Measurements from ENCODE around the gene SLC9A7. TPM values are rescaled to one million over a fixed set of nuclear protein-coding genes. Genes with fewer than 3 reads are reported as not detected.

Gene SLC9A7
- total and polyA plus RNA-seq, 4 donors, result 2.3 to 13.2 (median 3.1) TPM

- TF ChIP-seq HNF4G (IDR thresholded peaks at IDR 0.05) (no peak), EGR1 (IDR thresholded peaks at IDR 0.05; ENCODE audit: low read depth in 2 of 2) (no peak), ZBTB33 (IDR thresholded peaks at IDR 0.05) (no peak), FOXA2 (IDR thresholded peaks at IDR 0.05) (no peak), MAX (IDR thresholded peaks at IDR 0.05) (no peak), SP1 (IDR thresholded peaks at IDR 0.05) (no peak), FOXA1 (IDR thresholded peaks at IDR 0.05) (no peak), NR2F2 (IDR thresholded peaks at IDR 0.05) (no peak), RAD21 (IDR thresholded peaks at IDR 0.05) (no peak), GABPA (IDR thresholded peaks at IDR 0.05 in 1 of 2, conservative IDR thresholded peaks at IDR 0.05 in 1 of 2) (no peak), TAF1 (conservative IDR thresholded peaks at IDR 0.05) (no peak), HNF4A (conservative IDR thresholded peaks at IDR 0.05) (no peak), REST (IDR thresholded peaks at IDR 0.05) (no peak), YY1 (IDR thresholded peaks at IDR 0.05) (no peak)
- Histone ChIP-seq H3K4me3 (ENCODE audit: low read depth in 1 of 3, low read length in 3 of 3) (no peak overlapping the region), H3K4me1 (ENCODE audit: control insufficient read depth in 4 of 4, insufficient read depth in 4 of 4, low read length in 3 of 4) (peaks cover 0 to 30% (median 16%) of the 10 kb centered on the region in 4 donors), H3K9ac (ENCODE audit: low read depth in 1 of 2, low read length in 2 of 2) (no peak overlapping the region), H3K9me3 (ENCODE audit: control insufficient read depth in 4 of 4, low read length in 3 of 4) (no peaks in the 10 kb centered on the region), H3K27ac (ENCODE audit: low read depth in 1 of 2, low read length in 2 of 2) (no peak overlapping the region), H3K36me3 (ENCODE audit: control insufficient read depth in 4 of 4, insufficient read depth in 3 of 4, low read depth in 1 of 4, low read length in 3 of 4) (no peaks in the 10 kb centered on the region), H3K27me3 (ENCODE audit: control insufficient read depth in 4 of 4, insufficient read depth in 4 of 4, low read length in 3 of 4) (no peaks in the 10 kb centered on the region)
- no peak for DNase-seq (ENCODE audit: low spot score)
- 83% methylated on average over 5 of the region's 5 CpGs for WGBS
Measured at GRCh38 chrX:46572340-46572936, 186.5 kb downstream of the SLC9A7 start.

- 91% methylated on average over 10 of the region's 10 CpGs for WGBS
- no peaks in the 10 kb centered on the region for H3K27me3 ChIP-seq (ENCODE audit: control insufficient read depth in 4 of 4, insufficient read depth in 4 of 4, low read length in 3 of 4)
- no peak overlapping the region for H3K27ac ChIP-seq (ENCODE audit: low read depth in 1 of 2, low read length in 2 of 2)
- H3K9me3 ChIP-seq (ENCODE audit: control insufficient read depth in 4 of 4, low read length in 3 of 4), result no peaks in the 10 kb centered on the region
- H3K36me3 ChIP-seq (ENCODE audit: control insufficient read depth in 4 of 4, insufficient read depth in 3 of 4, low read depth in 1 of 4, low read length in 3 of 4), result no peaks in the 10 kb centered on the region
- DNase-seq (ENCODE audit: low spot score), result no peak
- H3K9ac ChIP-seq (ENCODE audit: low read depth in 1 of 2, low read length in 2 of 2), result no peak overlapping the region
- peaks cover 0 to 24% (median 11%) of the 10 kb centered on the region in 4 donors for H3K4me1 ChIP-seq (ENCODE audit: control insufficient read depth in 4 of 4, insufficient read depth in 4 of 4, low read length in 3 of 4)
- H3K4me3 ChIP-seq (ENCODE audit: low read depth in 1 of 3, low read length in 3 of 3), result no peak overlapping the region
- no peak for TF ChIP-seq SP1 (IDR thresholded peaks at IDR 0.05)
- no peak for TF ChIP-seq RXRA (IDR thresholded peaks at IDR 0.05)
- TF ChIP-seq YY1 (IDR thresholded peaks at IDR 0.05), result no peak
- TF ChIP-seq RAD21 (IDR thresholded peaks at IDR 0.05), result no peak
- TF ChIP-seq GABPA (IDR thresholded peaks at IDR 0.05 in 1 of 2, conservative IDR thresholded peaks at IDR 0.05 in 1 of 2), result no peak
- TF ChIP-seq EGR1 (IDR thresholded peaks at IDR 0.05; ENCODE audit: low read depth in 2 of 2), result no peak
- TF ChIP-seq REST (IDR thresholded peaks at IDR 0.05), result no peak
- no peak for TF ChIP-seq HNF4G (IDR thresholded peaks at IDR 0.05)
- TF ChIP-seq TAF1 (conservative IDR thresholded peaks at IDR 0.05), result no peak
- TF ChIP-seq CTCF (IDR thresholded peaks at IDR 0.05; ENCODE audit: low read depth, low read length, missing input control), result no peak
- TF ChIP-seq HNF4A (conservative IDR thresholded peaks at IDR 0.05), result no peak
- no peak for TF ChIP-seq JUND (IDR thresholded peaks at IDR 0.05)
Measured at GRCh38 chrX:46571423-46572339, 187.2 kb downstream of the SLC9A7 start.
